Stimulated activated CD8-positive, alpha-beta memory T cell treated with anti-CD3 and anti-CD28 coated beads, Interleukin-12 subunit alpha, Interleukin-12 subunit beta, amount 100 ng/mL, for 24 hours (primary cell): ENCODE measurements around the gene TTC16.

ENCODE experiments used
- DNase-seq: peaks from one replicate; pipeline ENCODE4 v3.0.0-alpha.2; 2020; ENCODE audit errors: extremely low read depth

The TTC16 gene

GRCh38 chr9:127715470-127716337 lies at the start of gene TTC16, which contains the start of gene PTRH1:
Gene TTC16, plus strand, starts transcription at chr9:127716079. Its CDS starts 67 bp downstream, at chr9:127716146.
Gene PTRH1, minus strand, starts transcription at chr9:127715663. Its CDS starts 24 bp downstream, at chr9:127715639.
- peak; percentile 95 for DNase-seq

- DNase-seq = no peak
Measured at GRCh38 chr9:127667127-127667844, 48.6 kb upstream of the TTC16 start.

- no peak for DNase-seq
Measured at GRCh38 chr9:127667906-127668305, 48.0 kb upstream of the TTC16 start.

GRCh38 chr9:127673234-127673633 lies 42.6 kb upstream of the TTC16 start:
- DNase-seq = no peak

- no peak for DNase-seq
Measured at GRCh38 chr9:127676638-127677037, 39.2 kb upstream of the TTC16 start.

- DNase-seq = no peak
Measured at GRCh38 chr9:127679506-127679905, 36.4 kb upstream of the TTC16 start.

GRCh38 chr9:127680226-127680625 lies 35.7 kb upstream of the TTC16 start:
- DNase-seq = no peak

- DNase-seq = no peak
Measured at GRCh38 chr9:127680846-127681245, 35.0 kb upstream of the TTC16 start.

GRCh38 chr9:127682351-127683136 lies 33.3 kb upstream of the TTC16 start:
- no peak for DNase-seq

GRCh38 chr9:127683723-127684122 lies 32.2 kb upstream of the TTC16 start:
- no peak for DNase-seq

GRCh38 chr9:127684576-127684975 lies 31.3 kb upstream of the TTC16 start:
- DNase-seq = no peak

- no peak for DNase-seq
Measured at GRCh38 chr9:127686461-127687393, 29.2 kb upstream of the TTC16 start.

- DNase-seq = no peak
Measured at GRCh38 chr9:127689329-127690000, 26.4 kb upstream of the TTC16 start.

- DNase-seq = no peak
Measured at GRCh38 chr9:127690735-127691134, 25.1 kb upstream of the TTC16 start.

- no peak for DNase-seq
Measured at GRCh38 chr9:127692071-127692470, 23.8 kb upstream of the TTC16 start.

- no peak for DNase-seq
Measured at GRCh38 chr9:127693143-127693542, 22.7 kb upstream of the TTC16 start.

GRCh38 chr9:127693697-127694096 lies 22.2 kb upstream of the TTC16 start:
- DNase-seq = no peak

GRCh38 chr9:127694890-127695720 lies 20.8 kb upstream of the TTC16 start:
- DNase-seq = no peak

GRCh38 chr9:127697575-127697974 lies 18.3 kb upstream of the TTC16 start:
- DNase-seq = no peak
